Neural cell (in vitro differentiated cells): ENCODE measurements around the gene PTPRN2.
A peak's percentile ranks its signal among the peaks of the same experiment; 100 is the strongest.

Experiments used
- CTCF ChIP-seq: fragments of 450-650 bp; IDR thresholded peaks from 2 replicates; pipeline ENCODE4 v1.5.1; 2014; ENCODE audit warnings: antibody characterized with exemption, mild to moderate bottlenecking, moderate library complexity; ENCODE audit not compliant: poor library complexity, severe bottlenecking
- MXI1 ChIP-seq: fragments of 450-650 bp; conservative IDR thresholded peaks from 2 replicates; pipeline ENCODE4 v1.6.1; 2014; ENCODE audit warnings: antibody characterized with exemption, mild to moderate bottlenecking; ENCODE audit not compliant: poor library complexity, severe bottlenecking
- POLR2AphosphoS5 ChIP-seq: IDR thresholded peaks from 2 replicates; pipeline ENCODE4 v1.6.1; 2012
- RAD21 ChIP-seq: fragments of 450-650 bp; conservative IDR thresholded peaks from 2 replicates; pipeline ENCODE4 v1.6.1; 2014; ENCODE audit warnings: antibody characterized with exemption, mild to moderate bottlenecking, moderate library complexity
- TAF1 ChIP-seq: IDR thresholded peaks from 2 replicates; pipeline ENCODE4 v1.6.1; 2012; ENCODE audit warnings: low read depth

GRCh38 chr7:157916946-157917640 lies 670.5 kb downstream of the PTPRN2 start:
- no peak for TF ChIP-seq TAF1
- TF ChIP-seq CTCF, result no peak
- no peak for TF ChIP-seq MXI1
- peak; percentile 19 for TF ChIP-seq POLR2AphosphoS5
- TF ChIP-seq RAD21, result no peak
